HepG2 (cell line): ENCODE measurements around the gene KLK10. TPM values are rescaled to one million over a fixed set of nuclear protein-coding genes. Genes with fewer than 3 reads are reported as not detected.

Source experiments
- ATAC-seq: fragments of 200-7000 bp; cut with Tn5 transposase; 3 replicates; pipeline ENCODE4 v1.9.1; 2020; ENCODE audit warnings: mild to moderate bottlenecking, moderate library complexity
- BruUV-seq: library from RNA; stranded (reverse); fragments of 400-500 nt; replicated peaks from 2 replicates; lab custom pipeline; 2021; lab: Mats Ljungman, UMichigan
- CTCF ChIA-PET: fragments of 300-600 bp; formaldehyde crosslinking; extraction: SDS; loops from one replicate; lab custom pipeline; 2021; ENCODE audit warnings: low total read pairs, inconsistent platforms, low intra/inter-chr PET ratio; lab: Yijun Ruan, JAX
- POLR2A ChIA-PET: fragments of 350-600 bp; sonication (Branson Sonifier 250); formaldehyde crosslinking; loops from one replicate; lab custom pipeline; 2020; ENCODE audit warnings: antibody characterized with exemption, inconsistent platforms; lab: Yijun Ruan, JAX
- DNase-seq: peaks from one replicate; pipeline ENCODE4 v3.0.0-alpha.2; 2015; ENCODE audit warnings: low spot score
- FAIRE-seq: peaks from 3 replicates; lab custom pipeline; 2011; peaks lifted over from hg19 to GRCh38; lab: Jason Lieb, UNC
- H2AFZ ChIP-seq: one replicate; pipeline ENCODE4 v1.6.1; 2011; ENCODE audit warnings: low read length, inconsistent platforms
- H3K27ac ChIP-seq: fragments of 300-600 bp; 3 replicates; pipeline ENCODE4 v1.8.0; 2011; ENCODE audit warnings: mixed run types, mild to moderate bottlenecking, mixed read lengths, low read length, inconsistent platforms; ENCODE audit not compliant: insufficient read depth; ENCODE audit errors: extremely low read length
- H3K27me3 ChIP-seq, 2 experiments: fragments of 200-600 bp in 1 of 2; 2 replicates in 1 of 2; 3 replicates in 1 of 2; pipeline versions ENCODE4 v1.6.0 to v1.8.0; 2011; ENCODE audit warnings: low read length in 2 of 2, mild to moderate bottlenecking in 2 of 2, moderate library complexity in 2 of 2, inconsistent platforms in 1 of 2; ENCODE audit not compliant: insufficient read depth in 2 of 2, control insufficient read depth in 1 of 2
- H3K36me3 ChIP-seq, 2 experiments: fragments of 200-600 bp in 1 of 2; replicated peaks in 1 of 2; 2 replicates in 1 of 2; 3 replicates in 1 of 2; pipeline versions ENCODE4 v1.5.1 to v1.8.0; 2011; ENCODE audit warnings: low read length in 2 of 2, inconsistent platforms in 1 of 2; ENCODE audit not compliant: insufficient read depth in 2 of 2, control insufficient read depth in 1 of 2
- H3K4me1 ChIP-seq: 2 replicates; pipeline ENCODE4 v1.5.1; 2012; ENCODE audit warnings: low read length, inconsistent platforms; ENCODE audit not compliant: insufficient read depth
- H3K4me2 ChIP-seq: 2 replicates; pipeline ENCODE4 v1.6.0; 2011; ENCODE audit warnings: low read depth, low read length, inconsistent platforms
- H3K4me3 ChIP-seq, 3 experiments: fragments of 200-600 bp in 1 of 3; sonication (generic), shearing (Covaris generic) in 1 of 3; replicated peaks in 1 of 3; 2 replicates each; pipeline ENCODE4 v1.5.1; 2011 to 2016; ENCODE audit warnings: low read length in 3 of 3, inconsistent platforms in 2 of 3, low read depth in 2 of 3, mild to moderate bottlenecking in 2 of 3, control low read depth in 1 of 3, mixed read lengths in 1 of 3; ENCODE audit not compliant: insufficient read depth in 1 of 3
- H3K79me2 ChIP-seq: one replicate; pipeline ENCODE4 v1.6.1; 2011; ENCODE audit warnings: low read length, inconsistent platforms; ENCODE audit not compliant: insufficient read depth
- H3K9ac ChIP-seq: 2 replicates; pipeline ENCODE4 v1.6.0; 2011; ENCODE audit warnings: mild to moderate bottlenecking, low read depth, low read length, inconsistent platforms; ENCODE audit not compliant: insufficient read depth
- H3K9me3 ChIP-seq: 2 replicates; pipeline ENCODE4 v1.5.1; 2012; ENCODE audit warnings: mild to moderate bottlenecking, low read length
- H4K20me1 ChIP-seq: 2 replicates; pipeline ENCODE4 v1.6.0; 2011; ENCODE audit warnings: inconsistent platforms, mild to moderate bottlenecking, low read length, moderate library complexity; ENCODE audit not compliant: insufficient read depth
- ATAD3A ChIP-seq: sonication (generic); formaldehyde crosslinking; IDR thresholded peaks from 2 replicates; pipeline ENCODE4 v1.4.0; 2020; ENCODE audit warnings: missing genetic modification reagents
- CENPX ChIP-seq: sonication (generic); formaldehyde crosslinking; IDR thresholded peaks from 2 replicates; pipeline ENCODE4 v1.9.0; 2021; ENCODE audit warnings: mild to moderate bottlenecking, missing genetic modification reagents, moderate library complexity
- CHD2 ChIP-seq: IDR thresholded peaks from 2 replicates; pipeline ENCODE4 v1.6.1; 2011; ENCODE audit warnings: low read depth, low read length, improper control_type of control experiment
- DMAP1 ChIP-seq: IDR thresholded peaks from 2 replicates; pipeline ENCODE4 v1.6.1; 2016
- HMGXB3 ChIP-seq: sonication (generic); formaldehyde crosslinking; IDR thresholded peaks from 2 replicates; pipeline ENCODE4 v1.4.0; 2020; ENCODE audit warnings: missing genetic modification reagents, borderline replicate concordance
- MIER2 ChIP-seq: IDR thresholded peaks from 2 replicates; pipeline ENCODE4 v1.6.1; 2016; ENCODE audit warnings: missing biosample characterization, missing genetic modification reagents
- MIXL1 ChIP-seq: IDR thresholded peaks from 2 replicates; pipeline ENCODE4 v1.6.1; 2016
- MNT ChIP-seq: fragments of 450-650 bp; IDR thresholded peaks from 2 replicates; pipeline ENCODE4 v1.6.1; 2016
- NR2F1 ChIP-seq, 2 experiments: fragments of 450-650 bp in 1 of 2; formaldehyde crosslinking in 1 of 2; IDR thresholded peaks; 2 replicates each; pipeline versions ENCODE4 v1.5.0 to v1.6.1; 2016 to 2020; ENCODE audit warnings: mild to moderate bottlenecking in 1 of 2, missing compliant biosample characterization in 1 of 2, missing genetic modification reagents in 1 of 2, moderate library complexity in 1 of 2
- RXRA ChIP-seq: sonication (generic); formaldehyde crosslinking; IDR thresholded peaks from 2 replicates; pipeline ENCODE4 v1.5.1; 2020; ENCODE audit warnings: missing genetic modification reagents
- SOX13 ChIP-seq, 3 experiments: fragments of 450-650 bp in 1 of 3; sonication (generic) in 1 of 3; formaldehyde crosslinking in 1 of 3; IDR thresholded peaks in 2 of 3; conservative IDR thresholded peaks in 1 of 3; 2 replicates each; pipeline versions ENCODE4 v1.5.0 to v1.6.1; 2016 to 2020; ENCODE audit warnings: antibody characterized with exemption in 1 of 3, mild to moderate bottlenecking in 1 of 3, missing compliant biosample characterization in 1 of 3, missing genetic modification reagents in 1 of 3, moderate library complexity in 1 of 3
- ZMAT3 ChIP-seq: sonication (generic); formaldehyde crosslinking; conservative IDR thresholded peaks from 2 replicates; pipeline ENCODE4 v1.7.0; 2021; ENCODE audit warnings: missing genetic modification reagents
- ZNF101 ChIP-seq: sonication (generic); formaldehyde crosslinking; IDR thresholded peaks from 2 replicates; pipeline ENCODE4 v1.4.0; 2020; ENCODE audit warnings: mild to moderate bottlenecking, low read depth, missing genetic modification reagents, borderline replicate concordance
- ZNF143 ChIP-seq: sonication (generic); formaldehyde crosslinking; IDR thresholded peaks from 2 replicates; pipeline ENCODE4 v1.4.0; 2020; ENCODE audit warnings: missing genetic modification reagents
- ZNF280D ChIP-seq: sonication (generic); formaldehyde crosslinking; IDR thresholded peaks from 2 replicates; pipeline ENCODE4 v1.5.1; 2020; ENCODE audit warnings: mild to moderate bottlenecking, missing genetic modification reagents
- ZNF510 ChIP-seq: sonication (generic); formaldehyde crosslinking; IDR thresholded peaks from 2 replicates; pipeline ENCODE4 v1.4.0; 2020; ENCODE audit warnings: low read depth, mild to moderate bottlenecking, missing genetic modification reagents
- ZNF766 ChIP-seq: sonication (generic); formaldehyde crosslinking; IDR thresholded peaks from 2 replicates; pipeline ENCODE4 v1.5.0; 2020; ENCODE audit warnings: missing genetic modification reagents, borderline replicate concordance
- ZZZ3 ChIP-seq: sonication (generic); formaldehyde crosslinking; IDR thresholded peaks from 2 replicates; pipeline ENCODE4 v1.4.0; 2020; ENCODE audit warnings: missing genetic modification reagents, mild to moderate bottlenecking, borderline replicate concordance
- WGBS: methylation state at CpG from one replicate; pipeline ENCODE4 v1.1.6; 2017; ENCODE audit warnings: low lambda C conversion rate; 5-methylcytosine and 5-hydroxymethylcytosine counted together
- in situ Hi-C: cut with HindIII; loops from 2 replicates; pipeline ENCODE4 v1.10.0; 2017; ENCODE audit warnings: low pct_unique_long_range_greater_than_20kb; ENCODE audit not compliant: extremely low pct_ligation_motif_present
- intact Hi-C: fragments of 100-400 bp; cut with micrococcal nuclease; formaldehyde crosslinking; loops from one replicate; pipeline ENCODE4 v1.10.0; 2022; ENCODE audit not compliant: unreplicated experiment
- polyA plus RNA-seq, 8 experiments: library from polyadenylated mRNA; depleted of rRNA in 3 of 8; stranded (reverse) in 7 of 8; unstranded in 1 of 8; fragments of >200 nt; fragmentation: Illumina TruSeq in 4 of 8; extraction: Trizol in 4 of 8; gene quantifications; 2 replicates each; pipeline versions ENCODE4 v1.2.1 to v1.2.3, GENCODE V29; 2011 to 2016; ENCODE audit warnings: low read depth in 4 of 8, missing spikeins in 1 of 8, mixed read lengths in 1 of 8; ENCODE audit not compliant: insufficient read depth in 1 of 8
- total RNA-seq, 5 experiments: library from RNA; depleted of rRNA; stranded (reverse); fragments of >200 nt; fragmentation: Illumina TruSeq; extraction: Trizol; gene quantifications; 2 replicates each; pipeline ENCODE4 v1.2.3, GENCODE V29; 2016; ENCODE audit warnings: low read depth in 1 of 5

KLK10 gene
- total and polyA plus RNA-seq, 2 of the 13 experiments (the other 11 are each of a cell fraction or from before 2014, with no cell fraction given) = not detected

GRCh38 chr19:50969413-50969760, 50.1 kb downstream of the KLK10 start, which contains the start of gene KLK6:
Gene KLK6 (minus strand): TSS chr19:50969591. CDS start chr19:50968104, 1,487 bp downstream.
- H3K27ac ChIP-seq = no peak within 1 kb of the TSS
- peak within 1 kb of the TSS; percentile 45 for H3K4me2 ChIP-seq
- POLR2A ChIA-PET = no interaction called here
- H2AFZ ChIP-seq = no peak within 1 kb of the TSS
- ATAC-seq (peak; percentile 82), FAIRE-seq (no peak), DNase-seq (peak; percentile 18)
- H3K9me3 ChIP-seq = no peaks in the 10 kb centered on the region
- H3K79me2 ChIP-seq = no peaks in the 10 kb centered on the region
- no peaks in the 10 kb centered on the region for H3K36me3 ChIP-seq
- no TSS peak for BruUV-seq
- H3K4me1 ChIP-seq = no peaks in the 10 kb centered on the region
- H3K9ac ChIP-seq = no peak within 1 kb of the TSS
- H4K20me1 ChIP-seq = no peaks in the 10 kb centered on the region
- no peak within 1 kb of the TSS; a peak in 1 of 6 replicates for H3K4me3 ChIP-seq
- H3K27me3 ChIP-seq = peaks cover 0 to 12% of the 10 kb centered on the region in 2 experiments; a peak in 4 of 5 replicates
- 16% methylated on average over 11 of the region's 19 CpGs for WGBS
- intact Hi-C loops (no loop called here), in situ Hi-C loops (no loop called here)
- CTCF ChIA-PET = no interaction called here
- no peak for TF ChIP-seq MIER2 (CRISPR knock-in tag)
- TF ChIP-seq ZNF143 = no peak
- TF ChIP-seq CENPX (CRISPR knock-in tag) = no peak
- TF ChIP-seq DMAP1 (CRISPR knock-in tag) = no peak
- no peak for TF ChIP-seq ZMAT3 (CRISPR knock-in tag)
- no peak for TF ChIP-seq MNT
- peak; percentile 16; the same call in 1 of the 2 replicates for TF ChIP-seq RXRA (CRISPR knock-in tag)
- TF ChIP-seq ZNF510 = no peak
- no peak for TF ChIP-seq CHD2
- TF ChIP-seq MIXL1 (CRISPR knock-in tag) = no peak
- TF ChIP-seq ZNF280D (CRISPR knock-in tag) = no peak
- no peak for TF ChIP-seq HMGXB3 (CRISPR knock-in tag)
- TF ChIP-seq ATAD3A (CRISPR knock-in tag) = no peak
- no peak for TF ChIP-seq NR2F1 (CRISPR knock-in tag; IDR thresholded peaks at IDR 0.05)
- no peak for TF ChIP-seq ZZZ3 (CRISPR knock-in tag)
- no peak for TF ChIP-seq ZNF766 (CRISPR knock-in tag)
- no peak for TF ChIP-seq SOX13 (IDR thresholded peaks at IDR 0.05)
- TF ChIP-seq SOX13 (CRISPR knock-in tag; conservative IDR thresholded peaks at IDR 0.05 in 1 of 2, IDR thresholded peaks at IDR 0.05 in 1 of 2) = peak in 1 of 2 experiments; percentile 22; a peak in 1 of 4 replicates
- TF ChIP-seq ZNF101 (CRISPR knock-in tag) = no peak
